ENCODE measurements around the gene USP4. TPM values are rescaled to one million over a fixed set of nuclear protein-coding genes. Genes with fewer than 3 reads are reported as not detected.
A peak's percentile ranks its signal among the peaks of the same experiment; 100 is the strongest.

USP4 gene
- total RNA-seq, 2 experiments from 2014 or later = 94.3 to 95.2 TPM

DNA sequence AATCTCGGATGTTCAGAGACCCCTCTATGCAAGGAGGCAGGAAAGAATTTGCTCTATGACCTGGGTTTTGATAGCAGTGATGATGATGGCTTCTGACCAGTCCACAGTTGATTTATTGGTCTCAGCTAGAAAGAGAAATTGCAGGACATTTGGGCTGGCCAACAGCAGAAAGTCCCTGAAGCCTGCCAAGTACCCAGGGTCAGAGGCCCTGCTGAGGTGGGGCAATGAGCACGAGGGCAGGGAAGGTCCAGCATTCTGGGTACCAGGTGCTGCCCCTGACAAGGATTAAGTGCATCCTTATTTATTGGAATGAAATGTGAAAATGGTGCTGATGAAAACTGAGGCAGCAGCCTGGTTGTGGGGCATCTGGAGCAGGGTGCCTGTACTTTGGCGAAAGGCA is 82.7 kb downstream of the USP4 start:
- no peaks in the 10 kb centered on the region for H3K9me3 Mint-ChIP-seq
- H3K36me3 ChIP-seq (ENCODE audit: insufficient read depth, low read length) = no peaks in the 10 kb centered on the region

DNA sequence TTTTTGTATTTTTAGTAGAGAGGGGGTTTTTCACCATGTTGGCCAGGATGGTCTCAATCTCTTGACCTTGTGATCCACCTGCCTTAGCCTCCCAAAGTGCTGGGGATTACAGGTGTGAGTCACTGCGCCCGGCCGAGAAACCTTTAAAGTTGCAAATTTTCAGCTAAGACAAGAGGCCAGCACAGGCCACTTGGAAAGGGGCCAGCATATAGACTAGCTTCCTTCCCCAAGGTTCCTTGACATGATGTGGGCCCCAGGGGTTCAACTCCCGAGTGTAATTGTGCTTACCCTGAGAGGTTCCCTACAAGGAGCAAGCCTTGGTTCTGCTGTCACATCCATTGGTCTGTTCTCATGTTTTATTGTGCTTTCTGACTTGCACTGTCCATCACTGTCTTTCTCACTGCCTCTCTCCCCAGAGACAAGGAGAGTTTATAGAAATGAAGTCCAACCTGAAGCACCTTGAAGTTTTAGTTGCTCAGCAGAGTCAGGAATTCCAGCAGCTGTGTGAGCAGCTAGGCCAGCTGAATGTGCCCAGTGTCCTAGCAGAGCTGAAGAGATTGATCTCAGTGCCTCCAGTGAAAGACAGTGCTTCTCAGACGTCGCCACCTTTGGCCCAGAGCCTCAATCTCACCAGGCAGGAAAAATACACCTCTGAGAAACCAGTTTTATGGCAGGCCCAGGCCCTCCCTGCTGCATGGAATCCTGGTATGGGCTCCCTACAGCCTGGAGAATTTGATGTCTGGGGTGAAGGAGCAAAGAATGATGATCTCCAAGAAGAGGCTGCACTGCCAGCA is 83.9 kb downstream of the USP4 start:
- H3K27me3 Mint-ChIP-seq = peaks cover 4% of the 10 kb centered on the region
- intact Hi-C loops (cut with DNase I, micrococcal nuclease) = no loop called here
- Histone ChIP-seq H3K36me3 (ENCODE audit: insufficient read depth, low read length) (no peaks in the 10 kb centered on the region), H3K4me3 (ENCODE audit: low read length) (no peak overlapping the region), H3K27ac (ENCODE audit: low read depth in 1 of 2, low read length in 2 of 2) (no peak overlapping the region), H3K27me3 (ENCODE audit: control insufficient read depth in 1 of 2, insufficient read depth in 2 of 2, low read length in 2 of 2) (no peaks in the 10 kb centered on the region), H3K9me3 (ENCODE audit: control insufficient read depth in 1 of 2, insufficient read depth in 1 of 2, low read length in 2 of 2) (no peaks in the 10 kb centered on the region), H3K4me1 (ENCODE audit: insufficient read depth, low read length) (no peaks in the 10 kb centered on the region)
- no peaks in the 10 kb centered on the region for H3K9me3 Mint-ChIP-seq
- no peaks in the 10 kb centered on the region for H3K4me1 Mint-ChIP-seq (ENCODE audit: low read depth)
- ChIA-PET CTCF (no interaction called here), POLR2A (no interaction called here)
- no peak overlapping the region for H3K4me3 Mint-ChIP-seq
- H3K27ac Mint-ChIP-seq = no peak overlapping the region
- DNase-seq (no peak), ATAC-seq (ENCODE audit: poor library complexity) (no peak)
- H3K36me3 Mint-ChIP-seq (ENCODE audit: low read depth) = no peaks in the 10 kb centered on the region
- TF ChIP-seq, protein P1, sequence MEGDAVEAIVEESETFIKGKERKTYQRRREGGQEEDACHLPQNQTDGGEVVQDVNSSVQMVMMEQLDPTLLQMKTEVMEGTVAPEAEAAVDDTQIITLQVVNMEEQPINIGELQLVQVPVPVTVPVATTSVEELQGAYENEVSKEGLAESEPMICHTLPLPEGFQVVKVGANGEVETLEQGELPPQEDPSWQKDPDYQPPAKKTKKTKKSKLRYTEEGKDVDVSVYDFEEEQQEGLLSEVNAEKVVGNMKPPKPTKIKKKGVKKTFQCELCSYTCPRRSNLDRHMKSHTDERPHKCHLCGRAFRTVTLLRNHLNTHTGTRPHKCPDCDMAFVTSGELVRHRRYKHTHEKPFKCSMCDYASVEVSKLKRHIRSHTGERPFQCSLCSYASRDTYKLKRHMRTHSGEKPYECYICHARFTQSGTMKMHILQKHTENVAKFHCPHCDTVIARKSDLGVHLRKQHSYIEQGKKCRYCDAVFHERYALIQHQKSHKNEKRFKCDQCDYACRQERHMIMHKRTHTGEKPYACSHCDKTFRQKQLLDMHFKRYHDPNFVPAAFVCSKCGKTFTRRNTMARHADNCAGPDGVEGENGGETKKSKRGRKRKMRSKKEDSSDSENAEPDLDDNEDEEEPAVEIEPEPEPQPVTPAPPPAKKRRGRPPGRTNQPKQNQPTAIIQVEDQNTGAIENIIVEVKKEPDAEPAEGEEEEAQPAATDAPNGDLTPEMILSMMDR (IDR thresholded peaks at IDR 0.05) = no peak

More for the DNA sequence above, 82.7 kb downstream of the USP4 start:
- POLR2A ChIA-PET = no interaction called here
- H3K27me3 Mint-ChIP-seq = peaks cover 4% of the 10 kb centered on the region
- TF ChIP-seq, protein P1 (IDR thresholded peaks at IDR 0.05) = no peak
- Histone ChIP-seq H3K9me3 (ENCODE audit: control insufficient read depth in 1 of 2, insufficient read depth in 1 of 2, low read length in 2 of 2) (no peaks in the 10 kb centered on the region), H3K4me3 (ENCODE audit: low read length) (no peak overlapping the region), H3K27ac (ENCODE audit: low read depth in 1 of 2, low read length in 2 of 2) (no peak overlapping the region), H3K27me3 (ENCODE audit: control insufficient read depth in 1 of 2, insufficient read depth in 2 of 2, low read length in 2 of 2) (no peaks in the 10 kb centered on the region), H3K4me1 (ENCODE audit: insufficient read depth, low read length) (no peaks in the 10 kb centered on the region)
- H3K4me3 Mint-ChIP-seq = no peak overlapping the region
- no peaks in the 10 kb centered on the region for H3K36me3 Mint-ChIP-seq (ENCODE audit: low read depth)
- no peaks in the 10 kb centered on the region for H3K4me1 Mint-ChIP-seq (ENCODE audit: low read depth)
- H3K27ac Mint-ChIP-seq = no peak overlapping the region
- CTCF ChIA-PET = no interaction called here
- DNase-seq (no peak), ATAC-seq (ENCODE audit: poor library complexity) (no peak)
- intact Hi-C loops (cut with DNase I, micrococcal nuclease) = no loop called here

GRCh38 chr3:49255112-49255511 is 84.7 kb downstream of the USP4 start:
- H3K9me3 Mint-ChIP-seq = no peaks in the 10 kb centered on the region
- H3K27ac ChIP-seq (ENCODE audit: low read depth in 1 of 2, low read length in 2 of 2) = no peak overlapping the region
- DNase-seq (peak in 2 of 14 experiments; percentile 13 to 17), ATAC-seq (ENCODE audit: poor library complexity) (no peak)
- H3K27me3 Mint-ChIP-seq = peaks cover 4% of the 10 kb centered on the region
- H3K4me3 ChIP-seq (ENCODE audit: low read length) = no peak overlapping the region
- POLR2A ChIA-PET = no interaction called here
- no peaks in the 10 kb centered on the region for H3K4me1 Mint-ChIP-seq (ENCODE audit: low read depth)
- intact Hi-C loops (cut with DNase I, micrococcal nuclease) = no loop called here
- H3K36me3 ChIP-seq (ENCODE audit: insufficient read depth, low read length) = no peaks in the 10 kb centered on the region
- H3K4me1 ChIP-seq (ENCODE audit: insufficient read depth, low read length) = no peaks in the 10 kb centered on the region
- H3K9me3 ChIP-seq (ENCODE audit: control insufficient read depth in 1 of 2, insufficient read depth in 1 of 2, low read length in 2 of 2) = no peaks in the 10 kb centered on the region
- no peak overlapping the region for H3K27ac Mint-ChIP-seq
- H3K36me3 Mint-ChIP-seq (ENCODE audit: low read depth) = no peaks in the 10 kb centered on the region
- TF ChIP-seq, protein P1 (IDR thresholded peaks at IDR 0.05) = no peak
- H3K4me3 Mint-ChIP-seq = no peak overlapping the region
- H3K27me3 ChIP-seq (ENCODE audit: control insufficient read depth in 1 of 2, insufficient read depth in 2 of 2, low read length in 2 of 2) = no peaks in the 10 kb centered on the region
- CTCF ChIA-PET = no interaction called here

Data from CD4-positive, alpha-beta T cell (primary cell).